HepG2 (cell line): ENCODE results near the gene GPBAR1. TPM values are rescaled to one million over a fixed set of nuclear protein-coding genes. Genes with fewer than 3 reads are reported as not detected.

Source experiments
- AHR ChIP-seq: IDR thresholded peaks from 2 replicates; pipeline ENCODE4 v1.6.1; 2018; ENCODE audit warnings: missing genetic modification reagents, missing compliant biosample characterization
- CBFB ChIP-seq: sonication (generic); formaldehyde crosslinking; IDR thresholded peaks from 2 replicates; pipeline ENCODE4 v1.4.0; 2020; ENCODE audit warnings: missing genetic modification reagents
- DPF2 ChIP-seq: sonication (generic); formaldehyde crosslinking; IDR thresholded peaks from 2 replicates; pipeline ENCODE4 v1.4.0; 2020; ENCODE audit warnings: mild to moderate bottlenecking, low read depth, missing genetic modification reagents, borderline replicate concordance
- FOXA3 ChIP-seq: IDR thresholded peaks from 2 replicates; pipeline ENCODE4 v1.6.1; 2016; ENCODE audit warnings: missing genetic modification reagents, missing compliant biosample characterization
- FOXP1 ChIP-seq, 2 experiments: fragments of 450-650 bp in 1 of 2; IDR thresholded peaks; 2 replicates each; pipeline ENCODE4 v1.6.1; 2017 to 2018; ENCODE audit warnings: antibody characterized with exemption in 1 of 2
- JDP2 ChIP-seq: sonication (generic); formaldehyde crosslinking; IDR thresholded peaks from 2 replicates; pipeline ENCODE4 v1.8.1; 2022; ENCODE audit warnings: missing genetic modification reagents, borderline replicate concordance
- MYNN ChIP-seq: sonication (generic); formaldehyde crosslinking; IDR thresholded peaks from 2 replicates; pipeline ENCODE4 v1.4.0; 2020; ENCODE audit warnings: mild to moderate bottlenecking, low read depth, missing genetic modification reagents
- NFAT5 ChIP-seq: sonication (generic); formaldehyde crosslinking; IDR thresholded peaks from 2 replicates; pipeline ENCODE4 v1.4.0; 2020; ENCODE audit warnings: missing genetic modification reagents
- NR2F6 ChIP-seq, 2 experiments: IDR thresholded peaks; 2 replicates each; pipeline ENCODE4 v1.6.1; 2016; ENCODE audit warnings: antibody characterized with exemption in 1 of 2, mild to moderate bottlenecking in 1 of 2
- TBX2 ChIP-seq: sonication (generic); formaldehyde crosslinking; IDR thresholded peaks from 2 replicates; pipeline ENCODE4 v1.5.0; 2020; ENCODE audit warnings: missing genetic modification reagents, mild to moderate bottlenecking, borderline replicate concordance
- TBX3 ChIP-seq: fragments of 450-650 bp; IDR thresholded peaks from 2 replicates; pipeline ENCODE4 v1.6.1; 2017; ENCODE audit warnings: antibody characterized with exemption, mild to moderate bottlenecking, inconsistent platforms, borderline replicate concordance
- ZC3H13 ChIP-seq: sonication (generic); formaldehyde crosslinking; IDR thresholded peaks from 2 replicates; pipeline ENCODE4 v1.8.1; 2023; ENCODE audit warnings: mild to moderate bottlenecking, missing genetic modification reagents, moderate library complexity
- ZIK1 ChIP-seq: sonication (generic); formaldehyde crosslinking; IDR thresholded peaks from 2 replicates; pipeline ENCODE4 v1.5.0; 2020; ENCODE audit warnings: mild to moderate bottlenecking, low read depth, missing genetic modification reagents, borderline replicate concordance
- ZMYM3 ChIP-seq: sonication (generic); formaldehyde crosslinking; IDR thresholded peaks from 2 replicates; pipeline ENCODE4 v1.5.1; 2020; ENCODE audit warnings: mild to moderate bottlenecking, missing genetic modification reagents
- ZNF614 ChIP-seq: IDR thresholded peaks from 2 replicates; pipeline ENCODE4 v1.6.1; 2018; ENCODE audit warnings: missing biosample characterization, missing genetic modification reagents, inconsistent platforms, borderline replicate concordance
- polyA plus RNA-seq, 8 experiments: library from polyadenylated mRNA; depleted of rRNA in 3 of 8; stranded (reverse) in 7 of 8; unstranded in 1 of 8; fragments of >200 nt; fragmentation: Illumina TruSeq in 4 of 8; extraction: Trizol in 4 of 8; gene quantifications; 2 replicates each; pipeline versions ENCODE4 v1.2.1 to v1.2.3, GENCODE V29; 2011 to 2016; ENCODE audit warnings: low read depth in 4 of 8, missing spikeins in 1 of 8, mixed read lengths in 1 of 8; ENCODE audit not compliant: insufficient read depth in 1 of 8
- total RNA-seq, 5 experiments: library from RNA; depleted of rRNA; stranded (reverse); fragments of >200 nt; fragmentation: Illumina TruSeq; extraction: Trizol; gene quantifications; 2 replicates each; pipeline ENCODE4 v1.2.3, GENCODE V29; 2016; ENCODE audit warnings: low read depth in 1 of 5
- TF ChIP-seq, protein P1 (sequence below): sonication (generic); formaldehyde crosslinking; IDR thresholded peaks from 2 replicates; pipeline ENCODE4 v1.5.0; 2020; ENCODE audit warnings: mild to moderate bottlenecking, missing genetic modification reagents, borderline replicate concordance
- TF ChIP-seq, protein P2 (sequence below): IDR thresholded peaks from 2 replicates; pipeline ENCODE4 v1.6.1; 2016; ENCODE audit warnings: mild to moderate bottlenecking, missing biosample characterization, missing genetic modification reagents
- TF ChIP-seq, protein P3 (sequence below): sonication (generic); formaldehyde crosslinking; conservative IDR thresholded peaks from 2 replicates; pipeline ENCODE4 v1.8.0; 2022; ENCODE audit warnings: low read depth, missing genetic modification reagents

The GPBAR1 gene
- total and polyA plus RNA-seq, 2 of the 13 experiments (the other 11 are each of a cell fraction or from before 2014, with no cell fraction given) = 0.05 to 0.09 TPM

DNA sequence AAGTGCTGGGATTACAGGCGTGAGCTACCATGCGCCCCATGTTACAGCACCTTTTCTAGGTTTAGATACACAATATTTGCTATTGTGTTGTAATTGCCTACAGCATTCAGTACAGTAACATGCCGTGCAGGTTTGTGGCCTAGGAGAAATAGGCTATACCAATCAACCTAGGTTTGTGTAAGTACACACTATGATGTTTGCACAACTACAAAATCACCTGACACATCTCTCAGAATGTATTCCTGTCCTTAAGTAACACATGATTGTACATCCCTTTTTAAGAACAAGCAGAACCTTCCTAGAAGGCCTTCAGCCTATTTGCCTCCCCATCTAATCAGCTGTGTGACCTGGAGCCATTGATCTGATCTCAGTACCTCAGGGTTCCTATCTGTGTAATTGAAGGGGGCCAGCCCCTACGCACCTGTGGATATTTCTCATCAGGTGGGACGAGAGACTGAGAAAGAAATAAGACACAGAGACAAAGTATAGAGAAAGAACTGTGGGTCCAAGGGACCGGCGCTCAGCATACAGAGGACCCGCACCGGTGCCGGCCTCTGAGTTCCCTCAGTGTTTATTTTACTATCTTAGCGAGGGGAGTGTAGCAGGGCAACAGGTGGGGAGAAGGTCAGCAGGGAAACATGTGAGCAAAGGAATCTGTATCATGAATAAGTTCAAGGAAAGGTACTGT is 50.2 kb downstream of the GPBAR1 start (continued):
- TF ChIP-seq, protein P1, sequence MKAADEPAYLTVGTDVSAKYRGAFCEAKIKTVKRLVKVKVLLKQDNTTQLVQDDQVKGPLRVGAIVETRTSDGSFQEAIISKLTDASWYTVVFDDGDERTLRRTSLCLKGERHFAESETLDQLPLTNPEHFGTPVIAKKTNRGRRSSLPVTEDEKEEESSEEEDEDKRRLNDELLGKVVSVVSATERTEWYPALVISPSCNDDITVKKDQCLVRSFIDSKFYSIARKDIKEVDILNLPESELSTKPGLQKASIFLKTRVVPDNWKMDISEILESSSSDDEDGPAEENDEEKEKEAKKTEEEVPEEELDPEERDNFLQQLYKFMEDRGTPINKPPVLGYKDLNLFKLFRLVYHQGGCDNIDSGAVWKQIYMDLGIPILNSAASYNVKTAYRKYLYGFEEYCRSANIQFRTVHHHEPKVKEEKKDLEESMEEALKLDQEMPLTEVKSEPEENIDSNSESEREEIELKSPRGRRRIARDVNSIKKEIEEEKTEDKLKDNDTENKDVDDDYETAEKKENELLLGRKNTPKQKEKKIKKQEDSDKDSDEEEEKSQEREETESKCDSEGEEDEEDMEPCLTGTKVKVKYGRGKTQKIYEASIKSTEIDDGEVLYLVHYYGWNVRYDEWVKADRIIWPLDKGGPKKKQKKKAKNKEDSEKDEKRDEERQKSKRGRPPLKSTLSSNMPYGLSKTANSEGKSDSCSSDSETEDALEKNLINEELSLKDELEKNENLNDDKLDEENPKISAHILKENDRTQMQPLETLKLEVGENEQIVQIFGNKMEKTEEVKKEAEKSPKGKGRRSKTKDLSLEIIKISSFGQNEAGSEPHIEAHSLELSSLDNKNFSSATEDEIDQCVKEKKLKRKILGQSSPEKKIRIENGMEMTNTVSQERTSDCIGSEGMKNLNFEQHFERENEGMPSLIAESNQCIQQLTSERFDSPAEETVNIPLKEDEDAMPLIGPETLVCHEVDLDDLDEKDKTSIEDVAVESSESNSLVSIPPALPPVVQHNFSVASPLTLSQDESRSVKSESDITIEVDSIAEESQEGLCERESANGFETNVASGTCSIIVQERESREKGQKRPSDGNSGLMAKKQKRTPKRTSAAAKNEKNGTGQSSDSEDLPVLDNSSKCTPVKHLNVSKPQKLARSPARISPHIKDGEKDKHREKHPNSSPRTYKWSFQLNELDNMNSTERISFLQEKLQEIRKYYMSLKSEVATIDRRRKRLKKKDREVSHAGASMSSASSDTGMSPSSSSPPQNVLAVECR (CRISPR knock-in tag) = peak; percentile 26; the same call in 1 of the 2 replicates
- no peak for TF ChIP-seq CBFB (CRISPR knock-in tag)
- TF ChIP-seq MYNN (CRISPR knock-in tag) = no peak
- no peak for TF ChIP-seq ZIK1 (CRISPR knock-in tag)
- TF ChIP-seq ZNF614 = no peak
- TF ChIP-seq FOXP1 (IDR thresholded peaks at IDR 0.05) = no peak
- TF ChIP-seq FOXP1 (CRISPR knock-in tag; IDR thresholded peaks at IDR 0.05) = peak; percentile 41; the same call in 1 of the 2 replicates
- TF ChIP-seq TBX2 = no peak
- no peak for TF ChIP-seq NFAT5 (CRISPR knock-in tag)
- 0 out of 2 replicates have a peak, but pooled peaks have one; percentile 27 for TF ChIP-seq ZMYM3
- TF ChIP-seq JDP2 (CRISPR knock-in tag) = no peak
- no peak for TF ChIP-seq ZC3H13
- 0 out of 2 replicates have a peak, but pooled peaks have one; percentile 36 for TF ChIP-seq FOXA3 (CRISPR knock-in tag)
- TF ChIP-seq AHR (CRISPR knock-in tag) = no peak
- TF ChIP-seq TBX3 = no peak
- peak; percentile 45 for TF ChIP-seq NR2F6 (IDR thresholded peaks at IDR 0.05)
- no peak for TF ChIP-seq NR2F6 (CRISPR knock-in tag; IDR thresholded peaks at IDR 0.05)
- TF ChIP-seq, protein P2, sequence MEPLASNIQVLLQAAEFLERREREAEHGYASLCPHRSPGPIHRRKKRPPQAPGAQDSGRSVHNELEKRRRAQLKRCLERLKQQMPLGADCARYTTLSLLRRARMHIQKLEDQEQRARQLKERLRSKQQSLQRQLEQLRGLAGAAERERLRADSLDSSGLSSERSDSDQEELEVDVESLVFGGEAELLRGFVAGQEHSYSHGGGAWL = no peak
- TF ChIP-seq DPF2 (CRISPR knock-in tag) = no peak; the same call in 1 of the 2 replicates
- TF ChIP-seq, protein P3, sequence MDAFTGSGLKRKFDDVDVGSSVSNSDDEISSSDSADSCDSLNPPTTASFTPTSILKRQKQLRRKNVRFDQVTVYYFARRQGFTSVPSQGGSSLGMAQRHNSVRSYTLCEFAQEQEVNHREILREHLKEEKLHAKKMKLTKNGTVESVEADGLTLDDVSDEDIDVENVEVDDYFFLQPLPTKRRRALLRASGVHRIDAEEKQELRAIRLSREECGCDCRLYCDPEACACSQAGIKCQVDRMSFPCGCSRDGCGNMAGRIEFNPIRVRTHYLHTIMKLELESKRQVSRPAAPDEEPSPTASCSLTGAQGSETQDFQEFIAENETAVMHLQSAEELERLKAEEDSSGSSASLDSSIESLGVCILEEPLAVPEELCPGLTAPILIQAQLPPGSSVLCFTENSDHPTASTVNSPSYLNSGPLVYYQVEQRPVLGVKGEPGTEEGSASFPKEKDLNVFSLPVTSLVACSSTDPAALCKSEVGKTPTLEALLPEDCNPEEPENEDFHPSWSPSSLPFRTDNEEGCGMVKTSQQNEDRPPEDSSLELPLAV (CRISPR knock-in tag) = no peak
